Measurements from ENCODE around the gene FSCN2.
"Not testable (repeated sequence)": the region's sequence is repeated elsewhere in the genome, so short reads cannot be mapped to it uniquely, and the experiment has no call there.

FSCN2 gene

GRCh38 chr17:81582749-81583148, 54.6 kb downstream of the FSCN2 start:
- no peak for DNase-seq

DNA sequence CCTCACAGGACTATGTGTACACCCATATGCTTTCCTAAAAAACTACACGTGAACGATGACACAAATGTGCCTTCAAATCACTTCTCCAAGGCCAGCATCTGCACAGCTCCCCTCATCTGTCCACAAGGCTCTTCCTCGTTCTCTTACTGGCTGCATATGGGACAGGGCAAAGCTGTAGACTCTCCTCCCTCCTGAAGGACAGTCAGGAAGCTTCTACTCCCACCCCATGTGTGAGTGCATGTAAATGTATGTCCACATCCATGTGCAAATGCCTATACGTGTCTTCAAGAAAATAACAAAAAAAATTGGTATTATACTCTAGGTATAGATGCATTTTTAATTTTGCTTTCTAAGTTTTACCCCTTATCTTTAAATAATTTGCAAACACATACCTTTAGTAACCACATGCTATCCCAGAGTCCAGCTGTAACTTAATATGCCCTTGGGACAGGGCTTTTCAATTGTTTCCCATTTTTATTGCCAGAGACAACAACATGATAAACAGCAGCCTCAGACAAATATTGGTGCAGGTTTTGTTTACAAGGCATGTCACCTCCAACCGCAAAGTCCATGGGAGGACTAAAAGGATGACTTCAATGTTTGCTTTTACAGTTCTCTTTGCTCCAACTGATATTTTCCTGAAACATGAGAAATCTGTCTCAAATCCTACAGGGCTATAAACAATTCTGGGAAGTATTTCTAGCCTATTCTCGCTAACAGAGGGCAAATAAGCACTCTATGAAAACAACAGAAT, 55.6 kb downstream of the FSCN2 start:
- peak; percentile 47 for DNase-seq

DNA sequence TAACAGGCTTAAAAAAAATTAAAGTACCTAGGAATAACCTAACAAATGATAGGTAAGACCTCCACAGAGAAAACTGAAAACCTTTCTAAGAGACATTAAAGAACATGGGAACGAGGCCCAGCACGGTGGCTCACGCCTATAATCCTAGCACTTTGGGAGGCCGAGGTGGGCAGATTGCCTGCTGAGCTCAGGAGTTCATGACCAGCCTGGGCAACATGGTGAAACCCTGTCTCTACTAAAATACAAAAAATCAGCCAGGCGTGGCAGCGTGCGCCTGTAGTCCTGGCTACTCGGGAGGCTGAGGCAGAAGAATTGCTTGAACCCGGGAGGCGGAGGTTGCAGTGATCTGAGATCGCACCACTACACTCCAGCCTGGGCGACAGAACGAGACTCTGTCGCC, 56.6 kb downstream of the FSCN2 start:
- not testable (repeated sequence) for DNase-seq

DNA sequence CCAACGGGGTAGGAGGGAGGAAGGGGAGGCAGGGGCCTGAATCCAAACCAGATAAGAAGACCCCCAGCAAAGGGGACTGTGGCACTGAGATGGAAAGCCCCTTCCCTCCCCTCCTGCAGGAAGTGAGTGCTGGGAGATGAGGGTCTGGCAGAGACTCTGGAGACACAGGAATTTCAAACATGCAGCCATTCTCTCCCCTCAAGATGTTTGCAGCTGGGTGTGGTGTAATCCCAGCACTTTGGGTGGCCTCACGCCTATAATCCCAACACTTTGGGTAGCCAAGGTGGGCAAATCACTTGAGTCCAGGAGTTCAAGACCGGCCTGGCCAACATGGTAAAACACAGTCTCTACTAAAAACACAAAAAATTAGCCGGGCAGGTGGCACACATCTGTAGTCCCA, 57.9 kb downstream of the FSCN2 start:
- no peak for DNase-seq

Data from NCI-H2029 treated with DMSO at 0.1 percent for 48 hours (cell line).